HepG2 (cell line): ENCODE measurements around the gene MTHFD1L. TPM values are rescaled to one million over a fixed set of nuclear protein-coding genes. Genes with fewer than 3 reads are reported as not detected.
A peak's percentile ranks its signal among the peaks of the same experiment; 100 is the strongest.

Experiments
- ARNTL ChIP-seq: sonication (generic); formaldehyde crosslinking; IDR thresholded peaks from 2 replicates; pipeline ENCODE4 v1.4.0; 2020; ENCODE audit warnings: mild to moderate bottlenecking, missing genetic modification reagents
- GATAD2A ChIP-seq: IDR thresholded peaks from 2 replicates; pipeline ENCODE4 v1.6.1; 2016
- KDM5A ChIP-seq: fragments of 200-600 bp; sonication (generic); IDR thresholded peaks from 2 replicates; pipeline ENCODE4 v1.7.0; 2018; ENCODE audit warnings: antibody characterized with exemption, mild to moderate bottlenecking, low read length, borderline replicate concordance
- KLF11 ChIP-seq: IDR thresholded peaks from 2 replicates; pipeline ENCODE4 v1.6.1; 2016; ENCODE audit warnings: missing compliant biosample characterization
- MIER2 ChIP-seq: IDR thresholded peaks from 2 replicates; pipeline ENCODE4 v1.6.1; 2016; ENCODE audit warnings: missing biosample characterization, missing genetic modification reagents
- PHF8 ChIP-seq: sonication (generic); formaldehyde crosslinking; IDR thresholded peaks from 2 replicates; pipeline ENCODE4 v1.5.0; 2020; ENCODE audit warnings: missing genetic modification reagents
- TCF7 ChIP-seq: sonication (generic); IDR thresholded peaks from 2 replicates; pipeline ENCODE4 v1.6.1; 2016; ENCODE audit warnings: antibody characterized with exemption, low read depth
- TCF7L2 ChIP-seq: IDR thresholded peaks from 2 replicates; pipeline ENCODE4 v1.6.1; 2011; ENCODE audit warnings: mild to moderate bottlenecking, low read depth, low read length, moderate library complexity
- ZNF136 ChIP-seq: sonication (generic); formaldehyde crosslinking; IDR thresholded peaks from 2 replicates; pipeline ENCODE4 v1.8.1; 2022; ENCODE audit warnings: low read depth, mild to moderate bottlenecking, moderate library complexity, missing genetic modification reagents
- ZNF652 ChIP-seq: IDR thresholded peaks from 2 replicates; pipeline ENCODE4 v1.6.1; 2016; ENCODE audit warnings: low read depth, borderline replicate concordance
- ZNF670 ChIP-seq: sonication (generic); formaldehyde crosslinking; IDR thresholded peaks from 2 replicates; pipeline ENCODE4 v1.8.0; 2022; ENCODE audit warnings: mild to moderate bottlenecking, missing genetic modification reagents, borderline replicate concordance
- ZNF746 ChIP-seq: sonication (generic); formaldehyde crosslinking; IDR thresholded peaks from 2 replicates; pipeline ENCODE4 v1.8.0; 2022; ENCODE audit warnings: mild to moderate bottlenecking, missing genetic modification reagents
- ZNF788 ChIP-seq: sonication (generic); formaldehyde crosslinking; IDR thresholded peaks from 2 replicates; pipeline ENCODE4 v1.5.0; 2020; ENCODE audit warnings: mild to moderate bottlenecking, missing genetic modification reagents, borderline replicate concordance
- polyA plus RNA-seq, 8 experiments: library from polyadenylated mRNA; depleted of rRNA in 3 of 8; stranded (reverse) in 7 of 8; unstranded in 1 of 8; fragments of >200 nt; fragmentation: Illumina TruSeq in 4 of 8; extraction: Trizol in 4 of 8; gene quantifications; 2 replicates each; pipeline versions ENCODE4 v1.2.1 to v1.2.3, GENCODE V29; 2011 to 2016; ENCODE audit warnings: low read depth in 4 of 8, missing spikeins in 1 of 8, mixed read lengths in 1 of 8; ENCODE audit not compliant: insufficient read depth in 1 of 8
- total RNA-seq, 5 experiments: library from RNA; depleted of rRNA; stranded (reverse); fragments of >200 nt; fragmentation: Illumina TruSeq; extraction: Trizol; gene quantifications; 2 replicates each; pipeline ENCODE4 v1.2.3, GENCODE V29; 2016; ENCODE audit warnings: low read depth in 1 of 5
- TF ChIP-seq, protein P1 (sequence below): IDR thresholded peaks from 2 replicates; pipeline ENCODE4 v1.6.1; 2016; ENCODE audit warnings: control low read depth
- TF ChIP-seq, protein P2 (sequence below): sonication (generic); formaldehyde crosslinking; IDR thresholded peaks from 2 replicates; pipeline ENCODE4 v1.4.0; 2020; ENCODE audit warnings: missing genetic modification reagents
- TF ChIP-seq, protein P3 (sequence below): sonication (generic); formaldehyde crosslinking; IDR thresholded peaks from 2 replicates; pipeline ENCODE4 v1.5.1; 2020; ENCODE audit warnings: mild to moderate bottlenecking, moderate library complexity, missing genetic modification reagents
- TF ChIP-seq, protein P4 (sequence below): sonication (generic); formaldehyde crosslinking; IDR thresholded peaks from 2 replicates; pipeline ENCODE4 v1.5.0; 2020; ENCODE audit warnings: missing genetic modification reagents
- TF ChIP-seq, protein P5 (sequence below): sonication (generic); formaldehyde crosslinking; IDR thresholded peaks from 2 replicates; pipeline ENCODE4 v1.4.0; 2020; ENCODE audit warnings: mild to moderate bottlenecking, low read depth, missing genetic modification reagents
- TF ChIP-seq, protein P6 (sequence below): sonication (generic); formaldehyde crosslinking; IDR thresholded peaks from 2 replicates; pipeline ENCODE4 v1.8.1; 2022; ENCODE audit warnings: mild to moderate bottlenecking, missing genetic modification reagents
- TF ChIP-seq, protein P7 (sequence below): sonication (generic); formaldehyde crosslinking; IDR thresholded peaks from 2 replicates; pipeline ENCODE4 v1.4.0; 2020; ENCODE audit warnings: missing genetic modification reagents; ENCODE audit errors: not compliant biosample characterization

Gene MTHFD1L
- total and polyA plus RNA-seq, 2 of the 13 experiments (the other 11 are each of a cell fraction or from before 2014, with no cell fraction given): 24.0 to 39.6 TPM

DNA sequence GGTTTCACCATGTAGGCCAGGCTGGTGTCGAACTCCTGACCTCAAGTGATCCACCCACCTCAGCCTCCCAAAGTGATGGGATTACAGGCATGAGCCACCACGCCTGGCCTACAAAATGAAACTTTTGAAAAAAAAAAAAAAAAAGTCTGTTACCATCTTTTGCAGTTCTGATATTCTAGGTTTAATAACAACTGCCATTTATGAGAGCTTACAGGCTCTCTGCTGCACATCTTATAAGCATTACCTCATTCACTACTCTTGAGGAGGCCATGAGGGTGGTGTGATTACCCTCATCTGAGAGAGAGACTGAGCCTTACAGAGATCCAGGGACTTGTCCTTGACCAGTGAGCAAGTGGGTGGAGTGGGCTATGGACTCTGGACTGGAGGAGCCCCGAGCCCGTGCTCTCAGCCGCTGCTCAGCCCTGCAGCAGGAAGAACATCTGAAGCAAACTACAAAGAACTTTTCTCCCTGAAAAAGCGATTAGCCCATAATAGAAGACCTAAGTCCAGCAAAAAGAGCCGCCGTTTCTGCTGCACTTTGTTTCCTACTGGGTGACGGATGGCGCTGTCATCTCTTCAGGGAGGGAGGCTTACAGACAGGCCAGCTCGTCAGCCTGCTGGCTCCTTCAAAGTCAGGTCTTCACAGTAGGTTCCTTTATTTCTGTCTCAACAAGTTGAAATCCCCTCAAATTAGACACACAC is 254.5 kb downstream of the MTHFD1L start (continued):
- TF ChIP-seq KLF11 (CRISPR knock-in tag) (no peak; the same call in 1 of the 2 replicates), KDM5A (no peak), MIER2 (CRISPR knock-in tag) (peak; percentile 76), ARNTL (peak; percentile 88; the same call in 1 of the 2 replicates), ZNF788 (CRISPR knock-in tag) (peak; percentile 62; the same call in 1 of the 2 replicates), ZNF652 (CRISPR knock-in tag) (no peak; the same call in 1 of the 2 replicates), ZNF136 (CRISPR knock-in tag) (no peak), TCF7 (peak; percentile 93), ZNF746 (CRISPR knock-in tag) (peak; percentile 54; the same call in 1 of the 2 replicates), TCF7L2 (peak; percentile 39; the same call in 1 of the 2 replicates), GATAD2A (CRISPR knock-in tag) (peak; percentile 96), PHF8 (CRISPR knock-in tag) (peak; percentile 34), ZNF670 (CRISPR knock-in tag) (no peak)
- TF ChIP-seq, protein P1, sequence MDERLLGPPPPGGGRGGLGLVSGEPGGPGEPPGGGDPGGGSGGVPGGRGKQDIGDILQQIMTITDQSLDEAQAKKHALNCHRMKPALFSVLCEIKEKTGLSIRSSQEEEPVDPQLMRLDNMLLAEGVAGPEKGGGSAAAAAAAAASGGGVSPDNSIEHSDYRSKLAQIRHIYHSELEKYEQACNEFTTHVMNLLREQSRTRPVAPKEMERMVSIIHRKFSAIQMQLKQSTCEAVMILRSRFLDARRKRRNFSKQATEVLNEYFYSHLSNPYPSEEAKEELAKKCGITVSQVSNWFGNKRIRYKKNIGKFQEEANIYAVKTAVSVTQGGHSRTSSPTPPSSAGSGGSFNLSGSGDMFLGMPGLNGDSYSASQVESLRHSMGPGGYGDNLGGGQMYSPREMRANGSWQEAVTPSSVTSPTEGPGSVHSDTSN (CRISPR knock-in tag): peak; percentile 59; the same call in 1 of the 2 replicates
- TF ChIP-seq, protein P2, sequence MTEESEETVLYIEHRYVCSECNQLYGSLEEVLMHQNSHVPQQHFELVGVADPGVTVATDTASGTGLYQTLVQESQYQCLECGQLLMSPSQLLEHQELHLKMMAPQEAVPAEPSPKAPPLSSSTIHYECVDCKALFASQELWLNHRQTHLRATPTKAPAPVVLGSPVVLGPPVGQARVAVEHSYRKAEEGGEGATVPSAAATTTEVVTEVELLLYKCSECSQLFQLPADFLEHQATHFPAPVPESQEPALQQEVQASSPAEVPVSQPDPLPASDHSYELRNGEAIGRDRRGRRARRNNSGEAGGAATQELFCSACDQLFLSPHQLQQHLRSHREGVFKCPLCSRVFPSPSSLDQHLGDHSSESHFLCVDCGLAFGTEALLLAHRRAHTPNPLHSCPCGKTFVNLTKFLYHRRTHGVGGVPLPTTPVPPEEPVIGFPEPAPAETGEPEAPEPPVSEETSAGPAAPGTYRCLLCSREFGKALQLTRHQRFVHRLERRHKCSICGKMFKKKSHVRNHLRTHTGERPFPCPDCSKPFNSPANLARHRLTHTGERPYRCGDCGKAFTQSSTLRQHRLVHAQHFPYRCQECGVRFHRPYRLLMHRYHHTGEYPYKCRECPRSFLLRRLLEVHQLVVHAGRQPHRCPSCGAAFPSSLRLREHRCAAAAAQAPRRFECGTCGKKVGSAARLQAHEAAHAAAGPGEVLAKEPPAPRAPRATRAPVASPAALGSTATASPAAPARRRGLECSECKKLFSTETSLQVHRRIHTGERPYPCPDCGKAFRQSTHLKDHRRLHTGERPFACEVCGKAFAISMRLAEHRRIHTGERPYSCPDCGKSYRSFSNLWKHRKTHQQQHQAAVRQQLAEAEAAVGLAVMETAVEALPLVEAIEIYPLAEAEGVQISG (CRISPR knock-in tag): peak; percentile 82
- TF ChIP-seq, protein P3, sequence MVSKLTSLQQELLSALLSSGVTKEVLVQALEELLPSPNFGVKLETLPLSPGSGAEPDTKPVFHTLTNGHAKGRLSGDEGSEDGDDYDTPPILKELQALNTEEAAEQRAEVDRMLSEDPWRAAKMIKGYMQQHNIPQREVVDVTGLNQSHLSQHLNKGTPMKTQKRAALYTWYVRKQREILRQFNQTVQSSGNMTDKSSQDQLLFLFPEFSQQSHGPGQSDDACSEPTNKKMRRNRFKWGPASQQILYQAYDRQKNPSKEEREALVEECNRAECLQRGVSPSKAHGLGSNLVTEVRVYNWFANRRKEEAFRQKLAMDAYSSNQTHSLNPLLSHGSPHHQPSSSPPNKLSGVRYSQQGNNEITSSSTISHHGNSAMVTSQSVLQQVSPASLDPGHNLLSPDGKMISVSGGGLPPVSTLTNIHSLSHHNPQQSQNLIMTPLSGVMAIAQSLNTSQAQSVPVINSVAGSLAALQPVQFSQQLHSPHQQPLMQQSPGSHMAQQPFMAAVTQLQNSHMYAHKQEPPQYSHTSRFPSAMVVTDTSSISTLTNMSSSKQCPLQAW (CRISPR knock-in tag): 0 out of 2 replicates have a peak, but pooled peaks have one; percentile 70
- TF ChIP-seq, protein P4, sequence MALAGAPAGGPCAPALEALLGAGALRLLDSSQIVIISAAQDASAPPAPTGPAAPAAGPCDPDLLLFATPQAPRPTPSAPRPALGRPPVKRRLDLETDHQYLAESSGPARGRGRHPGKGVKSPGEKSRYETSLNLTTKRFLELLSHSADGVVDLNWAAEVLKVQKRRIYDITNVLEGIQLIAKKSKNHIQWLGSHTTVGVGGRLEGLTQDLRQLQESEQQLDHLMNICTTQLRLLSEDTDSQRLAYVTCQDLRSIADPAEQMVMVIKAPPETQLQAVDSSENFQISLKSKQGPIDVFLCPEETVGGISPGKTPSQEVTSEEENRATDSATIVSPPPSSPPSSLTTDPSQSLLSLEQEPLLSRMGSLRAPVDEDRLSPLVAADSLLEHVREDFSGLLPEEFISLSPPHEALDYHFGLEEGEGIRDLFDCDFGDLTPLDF (CRISPR knock-in tag): no peak; the same call in 1 of the 2 replicates
- TF ChIP-seq, protein P5, sequence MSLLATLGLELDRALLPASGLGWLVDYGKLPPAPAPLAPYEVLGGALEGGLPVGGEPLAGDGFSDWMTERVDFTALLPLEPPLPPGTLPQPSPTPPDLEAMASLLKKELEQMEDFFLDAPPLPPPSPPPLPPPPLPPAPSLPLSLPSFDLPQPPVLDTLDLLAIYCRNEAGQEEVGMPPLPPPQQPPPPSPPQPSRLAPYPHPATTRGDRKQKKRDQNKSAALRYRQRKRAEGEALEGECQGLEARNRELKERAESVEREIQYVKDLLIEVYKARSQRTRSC (CRISPR knock-in tag): no peak
- TF ChIP-seq, protein P6, sequence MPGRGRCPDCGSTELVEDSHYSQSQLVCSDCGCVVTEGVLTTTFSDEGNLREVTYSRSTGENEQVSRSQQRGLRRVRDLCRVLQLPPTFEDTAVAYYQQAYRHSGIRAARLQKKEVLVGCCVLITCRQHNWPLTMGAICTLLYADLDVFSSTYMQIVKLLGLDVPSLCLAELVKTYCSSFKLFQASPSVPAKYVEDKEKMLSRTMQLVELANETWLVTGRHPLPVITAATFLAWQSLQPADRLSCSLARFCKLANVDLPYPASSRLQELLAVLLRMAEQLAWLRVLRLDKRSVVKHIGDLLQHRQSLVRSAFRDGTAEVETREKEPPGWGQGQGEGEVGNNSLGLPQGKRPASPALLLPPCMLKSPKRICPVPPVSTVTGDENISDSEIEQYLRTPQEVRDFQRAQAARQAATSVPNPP: 0 out of 2 replicates have a peak, but pooled peaks have one; percentile 46
- TF ChIP-seq, protein P7, sequence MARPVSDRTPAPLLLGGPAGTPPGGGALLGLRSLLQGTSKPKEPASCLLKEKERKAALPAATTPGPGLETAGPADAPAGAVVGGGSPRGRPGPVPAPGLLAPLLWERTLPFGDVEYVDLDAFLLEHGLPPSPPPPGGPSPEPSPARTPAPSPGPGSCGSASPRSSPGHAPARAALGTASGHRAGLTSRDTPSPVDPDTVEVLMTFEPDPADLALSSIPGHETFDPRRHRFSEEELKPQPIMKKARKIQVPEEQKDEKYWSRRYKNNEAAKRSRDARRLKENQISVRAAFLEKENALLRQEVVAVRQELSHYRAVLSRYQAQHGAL (CRISPR knock-in tag): no peak
